ENCODE data around the gene KCNQ4.

The KCNQ4 gene

DNA sequence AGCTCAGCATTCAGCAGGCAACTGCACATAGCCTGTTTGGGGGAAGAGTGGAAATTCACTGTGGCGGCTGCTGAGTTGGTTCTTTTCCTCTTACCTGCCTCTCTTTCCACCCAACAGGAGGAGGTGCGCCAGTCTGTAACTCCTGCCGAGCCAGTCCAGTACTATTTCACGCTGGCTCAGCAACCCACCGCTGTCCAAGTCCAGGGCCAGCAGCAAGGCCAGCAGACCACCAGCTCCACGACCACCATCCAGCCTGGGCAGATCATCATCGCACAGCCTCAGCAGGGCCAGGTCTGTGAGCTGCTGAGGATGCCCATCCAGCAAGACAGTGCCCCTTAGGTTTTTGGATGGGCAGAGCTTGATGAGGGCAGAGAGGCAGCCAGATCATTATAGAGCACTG is 25.6 kb upstream of the KCNQ4 start:
- no peak for DNase-seq
- no peak for TF ChIP-seq CTCF (IDR thresholded peaks at IDR 0.05; ENCODE audit: low read depth, low read length, missing control alignments)
- in situ Hi-C loops (cut with HindIII; ENCODE audit: low pct_ligation_motif_present, low sequenced_read_pairs), result no loop called here
- H3K4me3 ChIP-seq (ENCODE audit: low read depth, low read length), result no peak overlapping the region
- no peak overlapping the region for H3K27ac ChIP-seq
- peaks cover 42% of the 10 kb centered on the region for H3K36me3 ChIP-seq (replicated peaks)
- H3K27me3 ChIP-seq (replicated peaks), result no peaks in the 10 kb centered on the region

- Histone ChIP-seq H3K27me3 (replicated peaks) (no peaks in the 10 kb centered on the region), H3K36me3 (replicated peaks) (peaks cover 40% of the 10 kb centered on the region), H3K4me3 (ENCODE audit: low read depth, low read length) (no peak overlapping the region), H3K27ac (no peak overlapping the region)
- TF ChIP-seq CTCF (IDR thresholded peaks at IDR 0.05; ENCODE audit: low read depth, low read length, missing control alignments), result no peak
- in situ Hi-C loops (cut with HindIII; ENCODE audit: low pct_ligation_motif_present, low sequenced_read_pairs), result no loop called here
- no peak for DNase-seq
Measured at GRCh38 chr1:40758578-40759343, 24.8 kb upstream of the KCNQ4 start.

DNA sequence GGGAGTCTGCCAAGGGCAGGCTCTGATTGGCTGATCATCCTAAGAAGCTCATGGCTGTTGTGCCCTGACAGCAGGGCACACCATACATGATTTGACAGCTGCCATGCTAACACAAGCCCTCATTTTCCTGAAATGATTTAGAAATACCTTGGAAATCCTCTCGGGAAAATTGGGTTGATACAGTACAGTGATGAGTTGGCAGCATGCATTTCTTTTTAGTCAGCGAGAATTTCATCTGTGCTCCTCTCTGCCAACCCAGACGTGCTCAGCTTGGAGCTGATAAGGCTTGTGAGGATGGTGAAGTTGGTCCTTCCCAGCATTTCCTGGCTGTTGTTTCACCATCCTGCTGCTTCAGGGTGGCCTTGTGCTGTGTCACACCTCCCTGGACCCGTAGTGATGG is 22.6 kb upstream of the KCNQ4 start:
- H3K27ac ChIP-seq, result no peak overlapping the region
- H3K27me3 ChIP-seq (replicated peaks), result no peaks in the 10 kb centered on the region
- in situ Hi-C loops (cut with HindIII; ENCODE audit: low pct_ligation_motif_present, low sequenced_read_pairs), result no loop called here
- H3K4me3 ChIP-seq (ENCODE audit: low read depth, low read length), result no peak overlapping the region
- no peak for DNase-seq
- peaks cover 25% of the 10 kb centered on the region for H3K36me3 ChIP-seq (replicated peaks)
- no peak for TF ChIP-seq CTCF (IDR thresholded peaks at IDR 0.05; ENCODE audit: low read depth, low read length, missing control alignments)

GRCh38 chr1:40762144-40762923 is 21.3 kb upstream of the KCNQ4 start:
- H3K36me3 ChIP-seq (replicated peaks), result peaks cover 33% of the 10 kb centered on the region

GRCh38 chr1:40763742-40764532 is 19.6 kb upstream of the KCNQ4 start:
- in situ Hi-C loops (cut with HindIII; ENCODE audit: low pct_ligation_motif_present, low sequenced_read_pairs), result no loop called here
- Histone ChIP-seq H3K27ac (no peak overlapping the region), H3K36me3 (replicated peaks) (peaks cover 22% of the 10 kb centered on the region), H3K4me3 (ENCODE audit: low read depth, low read length) (no peak overlapping the region), H3K27me3 (replicated peaks) (no peaks in the 10 kb centered on the region)
- TF ChIP-seq CTCF (IDR thresholded peaks at IDR 0.05; ENCODE audit: low read depth, low read length, missing control alignments), result no peak
- DNase-seq, result no peak

More at GRCh38 chr1:40762144-40762923, 21.3 kb upstream of the KCNQ4 start:
- no peak overlapping the region for H3K27ac ChIP-seq
- no peak overlapping the region for H3K4me3 ChIP-seq (ENCODE audit: low read depth, low read length)
- H3K27me3 ChIP-seq (replicated peaks), result no peaks in the 10 kb centered on the region
- in situ Hi-C loops (cut with HindIII; ENCODE audit: low pct_ligation_motif_present, low sequenced_read_pairs), result no loop called here
- no peak for TF ChIP-seq CTCF (IDR thresholded peaks at IDR 0.05; ENCODE audit: low read depth, low read length, missing control alignments)
- DNase-seq, result no peak

Data from brain microvascular endothelial cell (primary cell).